Activated CD8-positive, alpha-beta memory T cell treated with anti-CD3 and anti-CD28 coated beads for 24 hours (primary cell): ENCODE data around the gene ORMDL3.

ENCODE experiments used
- DNase-seq: peaks from one replicate; pipeline ENCODE4 v3.0.0-alpha.2; 2020

Gene ORMDL3

GRCh38 chr17:39927101-39927928 is at the start of gene ORMDL3, which contains the start of gene LRRC3C:
Gene ORMDL3 (minus strand): TSS chr17:39927601. CDS start chr17:39924203, 3,398 bp downstream.
Gene LRRC3C (plus strand): TSS chr17:39927732. CDS start chr17:39941524, 13,792 bp downstream.
- peak; percentile 96 for DNase-seq

GRCh38 chr17:39975801-39976200 is 48.4 kb upstream of the ORMDL3 start:
- DNase-seq, result no peak

GRCh38 chr17:39974433-39974832 is 47.0 kb upstream of the ORMDL3 start:
- no peak for DNase-seq

- no peak for DNase-seq
Observed at GRCh38 chr17:39973496-39973895, 46.1 kb upstream of the ORMDL3 start.

- no peak for DNase-seq
Observed at GRCh38 chr17:39972271-39972670, 44.9 kb upstream of the ORMDL3 start.

GRCh38 chr17:39971076-39971603 is 43.7 kb upstream of the ORMDL3 start:
- DNase-seq, result no peak

- DNase-seq, result no peak
Observed at GRCh38 chr17:39970157-39970692, 42.8 kb upstream of the ORMDL3 start.

GRCh38 chr17:39969375-39969774 is 42.0 kb upstream of the ORMDL3 start:
- DNase-seq, result no peak

GRCh38 chr17:39968761-39969160 is 41.4 kb upstream of the ORMDL3 start:
- no peak for DNase-seq

GRCh38 chr17:39966771-39967170 is 39.4 kb upstream of the ORMDL3 start:
- DNase-seq, result no peak

GRCh38 chr17:39965017-39965699 is 37.8 kb upstream of the ORMDL3 start:
- DNase-seq, result no peak

- no peak for DNase-seq
Observed at GRCh38 chr17:39963829-39964228, 36.4 kb upstream of the ORMDL3 start.

- no peak for DNase-seq
Observed at GRCh38 chr17:39962642-39963220, 35.3 kb upstream of the ORMDL3 start, which contains the start of gene GSDMA. Gene GSDMA (plus strand): TSS chr17:39963004. CDS start chr17:39965688, 2,684 bp downstream.

GRCh38 chr17:39960524-39961041 is 33.2 kb upstream of the ORMDL3 start:
- no peak for DNase-seq

GRCh38 chr17:39955726-39956225 is 28.4 kb upstream of the ORMDL3 start:
- DNase-seq, result no peak

- no peak for DNase-seq
Observed at GRCh38 chr17:39954876-39955275, 27.5 kb upstream of the ORMDL3 start.

GRCh38 chr17:39953471-39953888 is 26.1 kb upstream of the ORMDL3 start:
- DNase-seq, result no peak

GRCh38 chr17:39952680-39953470 is 25.5 kb upstream of the ORMDL3 start:
- peak; percentile 90 for DNase-seq

GRCh38 chr17:39951924-39952679 is 24.7 kb upstream of the ORMDL3 start:
- no peak for DNase-seq

- no peak for DNase-seq
Observed at GRCh38 chr17:39950871-39951348, 23.5 kb upstream of the ORMDL3 start.

GRCh38 chr17:39949028-39949427 is 21.6 kb upstream of the ORMDL3 start:
- DNase-seq, result no peak
